Astrocyte (in vitro differentiated cells and primary cell): ENCODE measurements around the gene KLRC3. TPM values are rescaled to one million over a fixed set of nuclear protein-coding genes. Genes with fewer than 3 reads are reported as not detected.

Source experiments
- DNase-seq: peaks from one replicate; pipeline ENCODE4 v3.0.0-alpha.2; 2010; ENCODE audit warnings: low read depth
- FAIRE-seq: peaks from 2 replicates; lab custom pipeline; 2011; peaks lifted over from hg19 to GRCh38; lab: Jason Lieb, UNC
- H2AFZ ChIP-seq: 2 replicates; pipeline ENCODE4 v1.6.0; 2012; ENCODE audit warnings: low read depth, low read length, inconsistent platforms
- H3K27ac ChIP-seq: 2 replicates; pipeline ENCODE4 v1.5.1; 2011; ENCODE audit warnings: low read depth, low read length, inconsistent platforms
- H3K27me3 ChIP-seq: 2 replicates; pipeline ENCODE4 v1.6.0; 2011; ENCODE audit warnings: low read length, inconsistent platforms; ENCODE audit not compliant: insufficient read depth
- H3K36me3 ChIP-seq: 2 replicates; pipeline ENCODE4 v1.5.1; 2011; ENCODE audit warnings: low read length, inconsistent platforms; ENCODE audit not compliant: insufficient read depth
- H3K4me1 ChIP-seq: 2 replicates; pipeline ENCODE4 v1.5.1; 2011; ENCODE audit warnings: low read length, inconsistent platforms; ENCODE audit not compliant: insufficient read depth
- H3K4me2 ChIP-seq: 2 replicates; pipeline ENCODE4 v1.6.0; 2012; ENCODE audit warnings: low read length, inconsistent platforms
- H3K4me3 ChIP-seq: 2 replicates; pipeline ENCODE4 v1.5.1; 2011; ENCODE audit warnings: low read depth, mild to moderate bottlenecking, low read length, inconsistent platforms; ENCODE audit not compliant: insufficient read depth
- H3K79me2 ChIP-seq: 2 replicates; pipeline ENCODE4 v1.6.0; 2012; ENCODE audit warnings: mild to moderate bottlenecking, low read length, inconsistent platforms; ENCODE audit not compliant: insufficient read depth
- H3K9ac ChIP-seq: 2 replicates; pipeline ENCODE4 v1.6.0; 2012; ENCODE audit warnings: mild to moderate bottlenecking, low read length, inconsistent platforms
- H3K9me3 ChIP-seq: 2 replicates; pipeline ENCODE4 v1.5.1; 2012; ENCODE audit warnings: low read depth, mild to moderate bottlenecking, low read length, inconsistent platforms; ENCODE audit not compliant: insufficient read depth
- H4K20me1 ChIP-seq: 2 replicates; pipeline ENCODE4 v1.6.0; 2012; ENCODE audit warnings: low read length, inconsistent platforms; ENCODE audit not compliant: insufficient read depth
- H3K27ac Mint-ChIP-seq: one replicate; pipeline ENCODE4 v1.8.0; 2021; ENCODE audit warnings: mild to moderate bottlenecking, mixed read lengths; ENCODE audit not compliant: unreplicated experiment
- H3K27me3 Mint-ChIP-seq: one replicate; pipeline ENCODE4 v1.8.0; 2021; ENCODE audit warnings: low read depth, mixed read lengths; ENCODE audit not compliant: unreplicated experiment
- H3K36me3 Mint-ChIP-seq: one replicate; pipeline ENCODE4 v1.8.0; 2021; ENCODE audit warnings: low read depth, mixed read lengths; ENCODE audit not compliant: unreplicated experiment
- H3K4me1 Mint-ChIP-seq: one replicate; pipeline ENCODE4 v1.8.0; 2021; ENCODE audit warnings: low read depth, mixed read lengths; ENCODE audit not compliant: unreplicated experiment
- H3K4me3 Mint-ChIP-seq: one replicate; pipeline ENCODE4 v1.8.0; 2021; ENCODE audit warnings: mild to moderate bottlenecking, moderate library complexity, mixed read lengths; ENCODE audit not compliant: unreplicated experiment
- H3K9me3 Mint-ChIP-seq: one replicate; pipeline ENCODE4 v1.8.0; 2021; ENCODE audit warnings: mild to moderate bottlenecking, mixed read lengths; ENCODE audit not compliant: unreplicated experiment
- CTCF ChIP-seq: IDR thresholded peaks from 2 replicates; pipeline ENCODE4 v1.5.1; 2011; ENCODE audit warnings: low read depth, mild to moderate bottlenecking, inconsistent platforms, low read length, moderate library complexity; ENCODE audit not compliant: insufficient read depth
- EZH2 ChIP-seq: IDR thresholded peaks from 2 replicates; pipeline ENCODE4 v1.6.1; 2012; ENCODE audit warnings: mild to moderate bottlenecking, low read length, inconsistent platforms; ENCODE audit not compliant: insufficient read depth
- total RNA-seq: library from RNA; stranded (reverse); gene quantifications from 2 replicates; pipeline ENCODE4 v1.2.1, GENCODE V29; 2021

The KLRC3 gene
- total RNA-seq, 1 donor from 2014 or later, result 1.2 TPM

- no peaks in the 10 kb centered on the region for H3K36me3 Mint-ChIP-seq
- no peak overlapping the region for H2AFZ ChIP-seq
- H3K9me3 ChIP-seq, result no peaks in the 10 kb centered on the region
- H3K36me3 ChIP-seq, result no peaks in the 10 kb centered on the region
- no peaks in the 10 kb centered on the region for H3K9me3 Mint-ChIP-seq
- no peak overlapping the region for H3K4me3 ChIP-seq
- H3K27ac Mint-ChIP-seq, result no peak overlapping the region
- H3K4me3 Mint-ChIP-seq, result no peak overlapping the region
- H3K4me1 Mint-ChIP-seq, result peaks cover 5% of the 10 kb centered on the region
- no peak overlapping the region for H3K27ac ChIP-seq
- H3K79me2 ChIP-seq, result no peaks in the 10 kb centered on the region
- no peaks in the 10 kb centered on the region for H3K27me3 Mint-ChIP-seq
- TF ChIP-seq EZH2 (no peak), CTCF (no peak)
- H3K27me3 ChIP-seq, result no peaks in the 10 kb centered on the region
- FAIRE-seq, result no peak
- H3K4me2 ChIP-seq, result no peak overlapping the region
- no peak for DNase-seq
- H4K20me1 ChIP-seq, result no peaks in the 10 kb centered on the region
- H3K4me1 ChIP-seq, result no peaks in the 10 kb centered on the region
- no peak overlapping the region for H3K9ac ChIP-seq
These were observed 11.6 kb downstream of the KLRC3 start for GRCh38 chr12:10408842-10409241.

GRCh38 chr12:10406725-10407124 lies 13.7 kb downstream of the KLRC3 start:
- Histone ChIP-seq H3K79me2 (no peaks in the 10 kb centered on the region), H3K4me3 (no peak overlapping the region), H2AFZ (no peak overlapping the region), H3K9me3 (no peaks in the 10 kb centered on the region), H4K20me1 (no peaks in the 10 kb centered on the region), H3K4me1 (no peaks in the 10 kb centered on the region), H3K27me3 (no peaks in the 10 kb centered on the region), H3K4me2 (no peak overlapping the region), H3K27ac (no peak overlapping the region), H3K36me3 (no peaks in the 10 kb centered on the region), H3K9ac (no peak overlapping the region)
- TF ChIP-seq EZH2, result no peak
- no peak for TF ChIP-seq CTCF
- FAIRE-seq (no peak), DNase-seq (no peak)
- H3K9me3 Mint-ChIP-seq, result no peaks in the 10 kb centered on the region
- H3K4me3 Mint-ChIP-seq, result no peak overlapping the region
- no peaks in the 10 kb centered on the region for H3K27me3 Mint-ChIP-seq
- no peaks in the 10 kb centered on the region for H3K36me3 Mint-ChIP-seq
- no peak overlapping the region for H3K27ac Mint-ChIP-seq
- H3K4me1 Mint-ChIP-seq, result peaks cover 5% of the 10 kb centered on the region

- H3K4me2 ChIP-seq, result no peak overlapping the region
- FAIRE-seq (no peak), DNase-seq (no peak)
- peaks cover 5% of the 10 kb centered on the region for H3K4me1 Mint-ChIP-seq
- H3K36me3 Mint-ChIP-seq, result no peaks in the 10 kb centered on the region
- H3K27me3 Mint-ChIP-seq, result no peaks in the 10 kb centered on the region
- H3K4me3 ChIP-seq, result no peak overlapping the region
- H3K79me2 ChIP-seq, result no peaks in the 10 kb centered on the region
- H3K27ac Mint-ChIP-seq, result no peak overlapping the region
- no peaks in the 10 kb centered on the region for H3K36me3 ChIP-seq
- TF ChIP-seq EZH2 (no peak), CTCF (no peak)
- no peak overlapping the region for H3K4me3 Mint-ChIP-seq
- no peak overlapping the region for H2AFZ ChIP-seq
- H3K27me3 ChIP-seq, result no peaks in the 10 kb centered on the region
- H3K9me3 ChIP-seq, result no peaks in the 10 kb centered on the region
- H3K27ac ChIP-seq, result no peak overlapping the region
- no peak overlapping the region for H3K9ac ChIP-seq
- no peaks in the 10 kb centered on the region for H3K9me3 Mint-ChIP-seq
- H3K4me1 ChIP-seq, result no peaks in the 10 kb centered on the region
- H4K20me1 ChIP-seq, result no peaks in the 10 kb centered on the region
These were observed 15.1 kb downstream of the KLRC3 start for GRCh38 chr12:10405294-10405693.
